Measurements from ENCODE around the gene ZNF487.

ZNF487 gene

GRCh38 chr10:43482319-43483078 lies 45.6 kb downstream of the ZNF487 start:
- H3K27me3 ChIP-seq = no peaks in the 10 kb centered on the region
- H3K4me3 ChIP-seq (ENCODE audit: low read depth, low read length) = no peak overlapping the region
- no peaks in the 10 kb centered on the region for H3K9me3 ChIP-seq
- DNase-seq = no peak
- TF ChIP-seq CTCF (IDR thresholded peaks at IDR 0.05; ENCODE audit: low read depth, low read length) = no peak
- no peaks in the 10 kb centered on the region for H3K4me1 ChIP-seq
- H3K36me3 ChIP-seq = no peaks in the 10 kb centered on the region

DNA sequence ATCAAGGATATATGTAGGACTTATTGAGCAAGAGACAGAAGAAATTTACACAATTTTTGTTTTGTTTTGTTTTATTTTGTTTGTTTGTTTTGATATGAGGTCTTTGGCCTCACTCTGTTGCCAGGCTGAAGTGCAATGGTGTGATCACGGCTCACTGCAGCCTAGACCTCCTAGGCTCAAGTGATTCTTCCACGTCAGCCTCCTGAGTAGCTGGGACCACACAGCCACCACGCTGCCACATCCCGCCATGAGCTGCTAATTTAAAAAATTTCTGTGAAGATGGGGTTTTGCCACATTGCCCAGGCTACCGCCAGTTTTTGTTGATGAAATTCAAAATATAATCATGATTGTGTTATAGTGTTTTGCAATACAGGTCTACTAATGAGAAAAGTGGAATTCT lies 54.9 kb downstream of the ZNF487 start:
- Histone ChIP-seq H3K36me3 (no peaks in the 10 kb centered on the region), H3K4me3 (ENCODE audit: low read depth, low read length) (no peak overlapping the region), H3K27me3 (no peaks in the 10 kb centered on the region), H3K4me1 (no peaks in the 10 kb centered on the region), H3K9me3 (no peaks in the 10 kb centered on the region)
- TF ChIP-seq CTCF (IDR thresholded peaks at IDR 0.05; ENCODE audit: low read depth, low read length) = no peak
- DNase-seq = no peak

DNA sequence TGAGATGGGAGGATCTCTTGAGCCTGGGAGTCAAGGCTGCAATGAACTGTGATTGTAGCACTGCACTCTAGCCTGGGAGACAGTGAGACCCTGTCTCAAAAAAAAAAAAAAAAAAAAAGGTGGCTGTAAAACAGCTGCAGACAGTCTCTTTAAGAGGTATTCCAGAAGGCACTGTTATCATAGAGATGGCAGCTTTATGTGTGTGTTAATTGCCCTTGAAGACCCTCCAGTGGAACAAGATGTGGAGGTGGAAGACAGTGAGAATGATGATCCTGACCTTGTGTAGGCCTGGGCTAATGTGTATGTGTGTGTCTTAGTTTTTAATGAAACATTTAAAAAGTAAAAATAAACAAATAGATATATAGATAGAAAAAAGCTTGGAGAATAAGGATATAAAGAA lies 66.0 kb downstream of the ZNF487 start:
- no peaks in the 10 kb centered on the region for H3K4me1 ChIP-seq
- no peak for TF ChIP-seq CTCF (IDR thresholded peaks at IDR 0.05; ENCODE audit: low read depth, low read length)
- DNase-seq = no peak
- H3K27me3 ChIP-seq = no peaks in the 10 kb centered on the region
- H3K9me3 ChIP-seq = no peaks in the 10 kb centered on the region
- no peak overlapping the region for H3K4me3 ChIP-seq (ENCODE audit: low read depth, low read length)
- H3K36me3 ChIP-seq = no peaks in the 10 kb centered on the region

GRCh38 chr10:43524434-43525247 lies 87.7 kb downstream of the ZNF487 start:
- Histone ChIP-seq H3K27me3 (no peaks in the 10 kb centered on the region), H3K9me3 (no peaks in the 10 kb centered on the region; the same call in none of the 2 replicates)
- DNase-seq = no peak

More at GRCh38 chr10:43524434-43525247, 87.7 kb downstream of the ZNF487 start:
- Histone ChIP-seq H3K36me3 (no peaks in the 10 kb centered on the region), H3K4me1 (no peaks in the 10 kb centered on the region), H3K4me3 (ENCODE audit: low read depth, low read length) (no peak overlapping the region)
- TF ChIP-seq CTCF (IDR thresholded peaks at IDR 0.05; ENCODE audit: low read depth, low read length) = no peak

All from BE2C (cell line).